Stimulated activated CD4-positive, alpha-beta T cell treated with anti-CD3 and anti-CD28 coated beads, TNF-alpha, amount 100 ng/mL, for 1 hour (primary cell): Measurements from ENCODE around the gene HAGH.

Experiments
- DNase-seq, 3 donors: peaks; one replicate each; pipeline ENCODE4 v3.0.0-alpha.2; 2020; ENCODE audit warnings: low read depth in 3 of 3, low spot score in 1 of 3

Gene HAGH

DNA sequence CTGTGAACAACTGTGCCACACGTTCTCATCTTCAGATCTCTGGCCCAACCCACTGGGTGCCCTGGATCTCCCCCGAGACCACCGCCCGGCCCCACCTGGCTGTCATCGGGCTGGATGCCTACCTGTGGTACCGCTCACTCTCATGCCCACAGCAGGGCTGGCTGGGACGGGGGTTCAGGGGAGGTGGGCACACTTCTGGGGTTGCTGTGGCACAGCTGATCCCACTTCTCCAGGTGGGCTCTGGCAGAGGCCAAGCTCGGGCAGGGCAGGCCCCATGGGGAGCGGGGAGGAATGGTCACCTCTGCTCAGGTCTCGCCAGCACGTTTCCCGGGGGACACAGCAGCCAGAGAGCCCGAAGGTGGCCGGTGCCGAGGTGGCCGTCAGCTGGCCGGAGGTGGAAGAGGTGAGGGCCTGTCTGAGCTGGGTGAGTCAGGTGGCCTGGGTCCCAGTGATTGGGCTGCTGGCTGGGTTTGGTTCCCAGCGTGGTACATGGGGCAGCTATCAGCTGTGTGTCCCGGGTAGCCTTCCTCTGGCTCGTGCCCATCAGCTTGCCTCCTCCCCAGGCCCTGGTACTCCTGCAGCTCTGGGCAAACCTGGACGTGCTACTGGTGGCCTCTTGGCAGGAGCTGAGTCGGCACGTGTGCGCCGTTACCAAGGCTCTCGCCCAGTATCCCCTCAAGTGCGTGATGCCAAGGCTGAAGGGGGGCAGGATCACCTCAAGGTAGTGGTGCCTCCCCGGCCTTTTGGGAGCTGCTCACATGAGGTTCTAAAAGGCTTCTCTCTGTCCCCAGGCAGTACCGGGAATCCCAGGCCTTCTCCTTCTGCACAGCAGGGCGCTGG lies 51.4 kb downstream of the HAGH start:
- DNase-seq: no peak

- no peak for DNase-seq
Measured at GRCh38 chr16:1774448-1774780, 52.2 kb downstream of the HAGH start.

- no peak for DNase-seq
Measured at GRCh38 chr16:1773703-1774447, 52.8 kb downstream of the HAGH start.

DNA sequence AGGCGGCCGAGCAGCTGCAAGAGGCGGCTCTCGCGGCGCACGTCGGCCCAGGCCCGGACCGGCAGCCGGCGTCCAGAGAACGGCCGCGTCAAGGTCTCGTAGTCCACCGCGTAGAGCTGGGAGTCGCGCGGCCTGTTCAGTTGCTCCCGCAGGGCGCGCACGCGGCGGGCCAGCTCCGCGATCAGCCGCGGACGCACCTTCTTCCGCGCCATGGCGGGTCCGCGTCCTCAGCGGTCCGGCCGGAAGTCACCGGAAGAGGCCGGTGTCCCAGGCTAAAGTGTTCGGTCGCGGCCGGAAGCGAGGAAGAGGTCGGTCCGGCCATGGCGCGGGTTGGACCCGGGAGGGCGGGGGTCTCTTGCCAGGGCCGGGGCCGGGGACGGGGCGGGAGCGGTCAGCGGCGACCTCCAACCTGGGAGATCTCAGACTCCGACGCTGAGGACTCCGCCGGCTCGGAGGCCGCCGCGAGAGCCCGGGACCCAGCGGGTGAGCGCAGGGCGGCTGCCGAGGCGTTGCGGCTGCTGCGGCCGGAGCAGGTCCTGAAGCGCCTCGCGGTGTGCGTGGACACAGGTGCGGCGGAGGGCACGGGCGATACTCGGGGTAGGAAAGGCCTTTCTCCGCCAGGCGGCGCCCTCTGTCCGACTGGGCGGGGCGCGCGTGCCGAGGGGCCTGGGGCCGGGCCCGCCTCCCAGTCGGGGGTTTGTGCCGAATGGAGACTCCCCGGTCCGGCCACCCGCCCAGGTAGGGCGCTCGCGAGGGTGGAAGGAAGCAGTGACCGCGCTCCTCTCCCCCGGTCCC lies 53.5 kb downstream of the HAGH start, which contains the start of gene MRPS34:
Gene MRPS34, minus strand, starts transcription at position 227 of the 795 bp plus-strand sequence. Its CDS starts 15 bp downstream, at position 212.
- peak; percentile 37 to 71 (median 53) for DNase-seq

DNA sequence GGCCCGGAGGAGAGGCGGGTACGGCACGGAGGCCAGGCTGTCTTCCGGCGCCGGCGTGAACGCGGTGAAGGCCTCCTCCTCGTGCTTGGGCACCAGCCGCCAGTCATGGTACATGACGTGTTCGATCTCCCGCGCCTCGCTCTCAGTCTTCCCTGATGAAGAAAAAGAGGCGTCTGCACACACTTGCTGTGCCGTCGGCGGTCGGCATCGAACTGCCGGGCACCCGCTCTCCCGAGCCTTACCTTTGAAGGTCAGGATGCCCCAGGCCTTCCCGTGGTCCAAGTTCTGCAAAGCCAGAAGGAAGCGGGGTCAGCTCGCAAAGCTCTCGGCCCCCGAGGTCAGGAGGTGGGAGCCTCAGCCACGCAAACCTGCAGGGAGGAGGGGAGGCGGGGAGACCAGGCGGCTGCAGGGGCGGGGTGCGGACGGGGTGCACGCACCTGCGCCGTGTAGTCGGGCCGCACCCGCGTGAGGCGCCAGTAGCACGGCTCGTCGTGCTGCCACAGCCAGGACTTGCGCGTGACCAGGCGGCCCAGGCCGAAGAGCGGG lies 54.2 kb downstream of the HAGH start, which contains the start of gene EME2:
Gene EME2, plus strand, starts transcription at position 449 of the 546 bp plus-strand sequence. CDS start 418 bp downstream, outside the sequence.
- peak in 1 of 3 donors; percentile 38 for DNase-seq

GRCh38 chr16:1771864-1772361 lies 54.7 kb downstream of the HAGH start:
- DNase-seq: no peak

DNA sequence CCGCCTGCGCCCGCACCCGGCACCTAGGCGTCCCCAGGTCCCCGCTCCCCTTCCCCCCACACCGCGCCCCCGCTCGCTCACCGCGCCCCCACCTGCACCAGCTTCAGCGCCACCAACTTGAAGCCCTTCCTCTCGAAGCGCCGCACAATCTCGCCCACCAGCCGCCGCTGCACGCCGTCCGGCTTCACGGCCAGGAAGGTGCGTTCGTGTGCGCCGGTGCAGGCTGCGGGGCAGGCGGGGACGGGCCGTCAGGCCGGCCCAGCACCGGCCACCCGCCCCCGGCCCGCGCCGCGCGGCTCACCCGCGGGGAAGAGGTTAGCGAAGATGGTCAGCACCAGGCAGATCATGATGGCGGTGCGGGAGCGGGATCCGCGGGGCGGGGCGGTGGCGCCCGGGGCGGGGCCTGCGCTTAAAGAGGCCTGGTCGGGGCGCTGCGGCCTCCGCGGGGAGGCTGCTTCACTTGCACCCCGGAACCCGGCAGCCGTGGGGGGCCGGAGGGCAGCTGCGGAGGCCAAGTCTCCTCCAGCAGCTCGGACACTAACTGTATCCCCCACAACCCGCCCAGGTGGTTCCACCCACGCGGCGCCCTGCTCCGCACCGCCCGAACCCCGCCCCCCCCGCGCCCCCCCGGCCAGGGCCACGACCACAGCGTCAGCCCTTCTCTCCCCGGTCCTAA lies 55.3 kb downstream of the HAGH start, which contains the start of gene NME3:
Gene NME3, minus strand, starts transcription at position 356 of the 676 bp plus-strand sequence. Its CDS starts 9 bp downstream, at position 347.
- DNase-seq: peak in 2 of 3 donors; percentile 50 to 78

DNA sequence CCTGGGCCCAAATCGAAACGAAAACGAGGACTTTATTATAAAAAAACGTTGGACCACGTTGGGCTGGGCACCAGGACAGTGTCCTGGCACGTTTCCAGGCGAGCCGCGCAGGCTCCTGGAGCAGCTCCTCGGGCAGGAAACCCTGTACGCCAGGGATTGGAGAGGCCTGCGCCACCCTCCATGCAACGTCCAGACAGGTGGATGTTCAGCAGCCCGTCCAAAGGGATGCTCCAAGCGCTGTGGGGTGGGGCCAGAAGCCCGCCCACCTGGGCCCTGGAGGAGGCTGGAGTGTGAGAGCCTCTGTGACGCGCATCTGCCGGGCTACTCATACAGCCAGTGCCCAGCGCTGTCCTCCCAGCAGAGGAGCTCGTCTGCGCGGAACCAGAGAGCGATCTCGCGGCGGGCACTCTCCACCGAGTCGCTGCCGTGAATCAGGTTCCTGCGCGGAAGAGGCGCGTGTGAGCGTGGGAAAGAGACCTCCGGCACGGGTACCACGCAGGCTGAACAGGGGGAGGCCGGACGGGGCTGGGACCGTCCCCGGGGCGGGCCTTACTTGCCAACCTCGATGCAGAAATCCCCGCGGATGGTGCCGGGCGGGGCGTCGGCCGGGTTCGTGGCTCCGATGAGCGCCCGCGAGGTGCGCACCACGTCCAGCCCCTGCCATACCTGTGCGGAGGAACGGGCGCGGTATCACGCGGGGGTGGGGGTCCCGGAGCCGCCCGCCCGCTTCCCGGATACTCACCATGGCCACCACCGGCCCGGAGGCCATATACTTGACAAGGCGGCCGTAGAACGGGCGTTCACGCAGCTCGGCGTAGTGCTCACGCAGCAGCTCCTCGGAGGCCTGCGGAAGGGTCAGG lies 56.1 kb downstream of the HAGH start:
- peak in 1 of 3 donors; percentile 55 for DNase-seq

DNA sequence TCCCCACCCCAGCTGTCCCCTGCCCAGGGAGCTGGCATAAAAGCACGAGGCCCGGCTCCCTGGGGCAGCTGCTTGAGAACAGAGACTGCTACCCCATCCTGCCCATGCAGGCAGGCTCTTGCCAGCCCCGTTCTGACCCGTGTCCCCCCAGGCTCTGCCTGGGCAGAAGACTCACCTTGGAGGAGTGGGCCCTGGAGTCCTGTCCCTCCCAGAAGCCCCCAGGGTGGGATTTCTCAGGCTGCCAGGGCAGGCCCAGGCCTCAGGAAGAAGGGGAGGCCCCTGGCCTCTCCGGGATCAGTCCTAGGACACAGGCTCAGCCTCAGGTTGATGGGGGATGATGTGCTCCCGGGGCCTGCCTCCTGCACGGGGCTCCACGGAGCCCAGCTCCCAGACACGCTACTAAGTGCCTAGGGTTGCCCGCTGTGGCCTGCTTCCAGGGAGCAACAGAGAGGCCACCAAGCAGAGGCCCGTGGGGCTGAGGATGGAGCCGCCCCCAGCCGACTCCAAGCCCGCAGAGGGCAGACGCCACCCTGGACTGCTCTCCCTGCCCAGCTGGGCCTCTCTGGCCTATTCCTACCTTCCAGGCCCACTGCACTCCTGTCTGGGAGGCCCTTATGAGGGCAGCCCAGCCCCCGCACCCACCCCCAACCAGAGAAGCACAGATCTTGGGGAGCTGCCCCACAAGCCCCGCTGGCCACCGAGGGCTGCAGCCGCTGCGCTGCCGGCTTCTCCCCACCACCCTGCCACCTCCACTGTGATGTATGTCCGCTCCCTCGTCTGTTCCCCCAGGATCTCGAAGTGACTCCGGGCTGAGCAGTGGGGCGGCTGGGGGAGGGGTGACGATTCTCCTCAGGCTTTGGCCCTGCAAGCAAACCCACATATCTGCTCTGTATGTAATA lies 57.0 kb downstream of the HAGH start:
- no peak for DNase-seq

GRCh38 chr16:1768767-1769401 lies 57.7 kb downstream of the HAGH start:
- no peak for DNase-seq

GRCh38 chr16:1768061-1768766 lies 58.4 kb downstream of the HAGH start:
- DNase-seq: no peak

GRCh38 chr16:1767116-1767994 lies 59.3 kb downstream of the HAGH start:
- no peak for DNase-seq

DNA sequence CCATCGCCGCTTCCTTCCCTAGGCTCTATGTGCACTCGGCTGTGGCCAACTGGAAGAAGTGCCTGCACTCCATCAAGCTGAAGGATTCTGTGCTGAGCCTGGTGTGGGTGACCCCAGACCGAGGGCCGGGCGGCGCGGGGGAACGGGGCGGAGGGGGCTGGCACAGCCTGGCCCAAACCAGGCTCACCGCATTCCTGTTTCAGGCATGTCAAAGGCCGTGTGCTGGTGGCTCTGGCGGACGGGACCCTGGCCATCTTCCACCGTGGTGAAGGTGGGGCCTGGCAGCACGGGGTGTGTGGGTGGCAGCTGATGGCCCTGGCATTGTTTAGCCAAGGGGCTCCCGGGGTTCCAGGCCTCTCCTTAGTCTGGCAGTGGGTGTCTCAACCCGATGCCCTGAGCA lies 59.9 kb downstream of the HAGH start:
- DNase-seq: no peak

DNA sequence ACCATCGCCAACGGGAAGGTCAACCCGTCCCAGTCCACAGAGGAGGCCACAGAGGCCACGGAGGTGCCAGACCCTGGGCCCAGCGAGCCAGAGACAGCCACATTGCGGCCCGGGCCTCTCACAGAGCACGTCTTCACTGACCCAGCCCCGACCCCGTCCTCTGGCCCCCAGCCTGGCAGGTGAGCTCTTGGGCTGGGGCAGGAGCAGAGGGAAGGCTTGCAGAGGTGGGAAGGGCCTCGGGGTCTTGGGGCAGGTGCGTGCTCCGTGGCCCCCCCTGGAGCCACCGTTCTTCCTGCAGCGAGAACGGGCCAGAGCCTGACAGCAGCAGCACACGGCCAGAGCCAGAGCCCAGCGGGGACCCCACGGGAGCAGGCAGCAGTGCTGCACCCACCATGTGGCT lies 60.4 kb downstream of the HAGH start:
- no peak for DNase-seq

- no peak for DNase-seq
Measured at GRCh38 chr16:1765826-1766225, 60.8 kb downstream of the HAGH start.

DNA sequence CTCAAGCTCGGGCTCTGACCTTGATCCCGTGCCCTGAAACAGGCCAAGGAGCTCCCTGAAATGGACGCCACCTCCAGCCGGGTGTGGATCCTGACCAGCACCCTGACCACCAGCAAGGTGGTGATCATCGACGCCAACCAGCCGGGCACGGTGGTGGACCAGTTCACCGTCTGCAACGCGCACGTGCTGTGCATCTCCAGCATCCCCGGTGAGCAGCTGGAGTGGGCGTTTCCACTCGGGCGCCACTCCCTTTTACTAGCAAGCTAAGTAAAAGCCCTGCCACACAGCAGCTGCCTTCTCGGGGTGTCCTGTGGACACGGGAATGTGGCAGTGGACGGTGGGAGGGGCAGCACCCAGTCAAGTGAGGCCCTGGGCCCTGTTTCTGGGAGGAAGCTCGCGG lies 61.7 kb downstream of the HAGH start:
- DNase-seq: no peak
